NCI-H524 (cell line): Measurements from ENCODE around the gene HNMT.
A peak's percentile ranks its signal among the peaks of the same experiment; 100 is the strongest.
"Not testable (repeated sequence)": the region's sequence is repeated elsewhere in the genome, so short reads cannot be mapped to it uniquely, and the experiment has no call there.

Experiments
- DNase-seq, 2 experiments: peaks; one replicate each; lab custom pipeline; 2025; lab: John Stamatoyannopoulos, UW

HNMT gene

GRCh38 chr2:138012968-138013367 lies 48.7 kb downstream of the HNMT start:
- no peak for DNase-seq

GRCh38 chr2:138013639-138014038 lies 49.4 kb downstream of the HNMT start:
- no peak for DNase-seq

DNA sequence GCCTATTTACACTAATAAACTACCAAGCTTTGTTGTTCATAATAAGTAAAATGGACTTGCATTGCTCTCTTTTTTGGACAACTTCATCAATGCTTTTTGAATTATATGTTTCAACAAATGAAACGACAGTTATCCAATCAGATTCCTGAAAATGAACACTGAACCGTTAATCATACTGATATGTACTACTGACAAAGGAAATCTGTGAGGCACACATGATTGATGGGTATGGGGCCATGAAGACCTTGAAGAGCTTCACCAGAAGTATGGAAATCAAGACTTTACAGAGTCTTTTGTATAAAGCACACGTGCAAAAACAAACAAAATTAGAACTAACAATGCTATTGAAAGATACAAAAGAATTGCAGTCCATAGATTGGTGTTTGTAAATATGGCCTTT lies 51.2 kb downstream of the HNMT start:
- DNase-seq = no peak

GRCh38 chr2:138016351-138017087 lies 52.2 kb downstream of the HNMT start:
- DNase-seq = no peak

GRCh38 chr2:138017824-138018223 lies 53.6 kb downstream of the HNMT start:
- DNase-seq = no peak

GRCh38 chr2:138018866-138019688 lies 54.8 kb downstream of the HNMT start:
- DNase-seq = no peak

DNA sequence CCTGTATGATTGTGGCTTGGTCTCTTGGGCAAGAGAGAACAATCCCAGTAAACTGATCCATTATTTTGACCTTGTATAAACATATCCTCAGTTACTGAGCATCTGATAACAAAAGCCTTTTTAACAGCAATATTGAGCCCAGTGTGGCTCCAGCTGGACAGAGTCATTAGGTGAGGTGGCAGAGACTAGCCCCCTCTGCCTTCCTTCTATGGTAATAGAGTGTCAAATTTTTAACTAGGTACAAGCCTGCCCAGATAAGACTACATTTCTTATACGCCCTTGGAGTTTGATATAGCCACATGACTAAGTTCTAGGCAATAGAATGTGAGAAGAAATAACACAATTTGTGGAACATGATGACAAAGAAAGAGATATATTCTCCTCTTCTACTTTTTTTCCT lies 56.2 kb downstream of the HNMT start:
- peak in 1 of 2 experiments; percentile 4 for DNase-seq

DNA sequence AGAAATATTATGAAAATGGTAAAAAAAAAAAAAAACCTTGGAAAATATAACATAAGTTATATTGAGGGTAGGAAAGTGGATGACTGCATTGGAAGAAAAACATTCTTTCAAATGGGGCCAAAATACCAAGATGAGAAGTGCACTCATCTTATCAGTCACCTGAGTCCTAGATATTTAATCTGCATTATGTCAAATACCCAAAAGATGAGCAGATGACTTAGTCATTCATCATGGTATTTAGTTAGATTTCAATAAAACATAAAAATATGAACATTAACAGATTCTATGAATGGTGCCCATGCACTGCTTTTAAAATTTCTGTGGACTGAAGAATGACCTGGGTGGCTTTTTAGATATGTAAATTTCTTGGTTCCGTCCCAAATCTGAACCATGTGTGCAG lies 56.9 kb downstream of the HNMT start:
- DNase-seq = no peak

DNA sequence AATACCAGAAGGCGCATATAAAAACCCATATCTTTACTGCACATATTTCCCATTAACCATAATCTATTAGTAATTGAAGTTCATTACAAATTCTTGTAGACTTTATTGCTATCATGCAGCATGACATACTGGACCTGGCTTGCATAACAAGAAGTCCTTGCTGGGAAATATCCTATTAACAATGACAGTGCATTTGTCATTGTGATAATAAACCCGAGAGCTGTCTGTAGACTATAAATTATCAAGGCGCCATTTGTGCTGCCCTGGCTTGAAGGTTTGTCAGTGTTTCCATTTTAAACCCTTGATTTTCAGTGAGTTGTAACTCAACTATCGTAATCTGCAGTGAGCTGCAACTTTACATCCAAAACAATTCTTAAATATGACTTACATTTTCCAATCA lies 59.0 kb downstream of the HNMT start:
- no peak for DNase-seq

DNA sequence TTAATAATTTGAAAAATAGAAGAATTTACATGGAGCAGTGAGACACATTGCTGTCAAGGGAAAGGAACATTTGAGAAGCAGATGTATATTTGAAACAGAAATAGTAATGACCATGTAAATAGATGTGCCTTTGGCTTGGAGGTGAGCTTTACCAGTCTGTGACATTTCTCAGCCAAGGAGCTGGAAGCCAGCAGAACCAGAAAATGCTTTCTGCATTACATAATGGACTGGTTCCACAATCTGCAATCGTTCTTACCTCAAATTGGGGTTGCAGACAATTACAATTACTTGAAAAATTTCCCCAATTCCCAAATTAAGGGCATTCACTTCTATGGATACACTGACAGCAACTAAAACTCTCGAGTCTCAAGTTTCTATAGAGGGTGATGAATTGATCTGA lies 59.7 kb downstream of the HNMT start:
- DNase-seq = no peak

DNA sequence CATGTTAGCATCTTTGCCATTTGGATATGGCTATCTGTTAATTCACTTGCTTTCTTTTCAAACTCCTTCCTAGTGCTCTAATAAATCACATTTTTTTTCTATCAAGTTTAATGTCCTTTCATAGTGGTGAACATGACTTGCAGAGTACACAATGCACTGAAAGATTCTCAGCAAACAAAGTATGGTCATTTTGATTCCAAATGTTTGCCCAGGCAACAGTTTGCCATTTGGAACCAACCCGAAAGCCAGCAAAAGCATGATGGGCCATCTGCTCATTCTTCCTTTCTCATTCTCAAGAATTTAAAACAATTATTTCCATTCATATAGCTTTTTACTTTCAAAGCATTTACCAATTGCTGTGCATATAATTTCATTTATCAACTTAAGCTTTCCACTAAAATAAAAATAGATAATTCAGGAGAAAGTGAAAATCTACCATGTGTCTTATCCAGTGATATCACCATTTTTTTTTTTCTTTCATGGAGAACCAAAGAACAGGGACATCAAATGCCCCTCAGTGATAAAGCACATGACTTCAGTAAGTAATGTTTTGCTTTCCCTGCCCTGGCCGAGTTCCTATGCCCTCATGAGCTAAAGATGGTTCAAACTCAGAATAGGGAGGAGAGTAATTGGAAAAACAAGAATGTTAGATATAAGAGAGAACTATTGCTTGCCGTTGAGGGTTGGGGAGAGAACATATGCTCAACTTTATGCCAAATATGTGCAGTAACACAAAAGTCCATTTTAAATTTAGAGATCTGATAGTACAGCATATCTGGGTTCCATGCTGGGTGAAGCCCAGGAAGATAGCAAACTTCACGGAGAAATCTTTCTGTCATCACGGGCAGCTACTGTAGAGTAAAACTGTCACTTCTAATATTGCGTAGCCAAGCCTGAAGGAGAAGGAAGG lies 62.1 kb downstream of the HNMT start:
- no peak for DNase-seq

- no peak for DNase-seq
Measured at GRCh38 chr2:138028538-138028937, 64.3 kb downstream of the HNMT start.

DNA sequence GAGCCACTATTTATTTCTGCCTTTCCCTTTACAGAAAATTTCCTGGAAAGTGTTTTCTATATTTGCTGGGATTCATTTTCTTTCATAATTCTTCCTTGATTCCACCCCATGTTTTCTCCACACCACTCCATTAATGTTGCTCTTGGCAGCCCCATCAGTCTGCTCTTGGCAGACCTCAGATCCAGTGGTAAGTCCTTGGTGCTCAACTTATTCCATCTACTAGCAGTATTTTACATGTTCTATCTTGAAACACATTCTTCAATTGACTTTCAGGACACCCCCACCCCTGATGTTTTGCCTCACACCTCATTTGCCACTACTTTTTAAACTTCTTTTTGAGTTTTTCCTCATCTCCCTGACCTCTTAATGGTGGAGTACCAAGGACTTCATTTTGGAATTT lies 65.0 kb downstream of the HNMT start:
- DNase-seq = no peak

GRCh38 chr2:138030459-138030858 lies 66.2 kb downstream of the HNMT start:
- DNase-seq = no peak

- DNase-seq = no peak
Measured at GRCh38 chr2:138032334-138032733, 68.1 kb downstream of the HNMT start.

DNA sequence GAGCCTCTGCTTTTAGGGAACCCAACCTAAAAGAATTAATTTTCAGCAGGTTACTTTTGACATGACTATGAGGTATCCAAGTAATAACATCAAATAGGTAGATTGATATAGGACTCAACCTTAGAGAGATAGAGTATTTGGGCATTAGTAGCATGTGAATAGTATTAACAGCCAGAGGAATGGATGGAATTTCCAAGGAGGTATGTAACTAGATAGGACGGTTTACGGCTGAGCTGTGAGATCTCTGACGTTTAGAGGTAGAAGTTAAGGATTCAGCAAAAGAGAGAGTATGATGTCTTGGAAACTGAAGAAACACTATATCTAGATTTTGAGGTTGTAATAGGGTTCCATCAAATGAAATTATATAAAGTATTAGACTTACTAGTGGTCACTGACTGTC lies 70.3 kb downstream of the HNMT start:
- no peak for DNase-seq

- DNase-seq = peak in 1 of 2 experiments; percentile 27
Measured at GRCh38 chr2:138035608-138036217, 71.4 kb downstream of the HNMT start.

DNA sequence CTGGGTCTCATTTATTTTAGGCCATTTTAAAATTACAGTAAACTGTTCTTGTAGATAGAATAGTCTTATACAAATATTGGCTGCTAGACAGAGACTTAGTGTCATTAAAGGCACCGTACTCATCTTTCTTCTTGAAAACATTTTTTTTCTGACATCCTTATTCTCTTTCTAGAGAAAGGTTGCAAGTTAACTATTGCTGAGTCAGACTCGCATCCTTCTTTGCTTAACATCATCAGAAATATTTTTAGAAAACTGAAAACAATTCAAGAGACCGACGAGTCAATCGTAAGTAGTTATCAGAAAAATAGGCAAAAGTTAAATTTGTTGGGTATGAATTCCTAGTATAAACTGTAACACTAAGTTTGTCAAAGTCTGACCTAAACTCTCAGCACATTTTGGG lies 72.2 kb downstream of the HNMT start:
- DNase-seq = no peak

- no peak for DNase-seq
Measured at GRCh38 chr2:138037090-138037489, 72.8 kb downstream of the HNMT start.

GRCh38 chr2:138040616-138041015 lies 76.3 kb downstream of the HNMT start:
- DNase-seq = no peak

- DNase-seq = no peak
Measured at GRCh38 chr2:138042311-138042710, 78.0 kb downstream of the HNMT start.

DNA sequence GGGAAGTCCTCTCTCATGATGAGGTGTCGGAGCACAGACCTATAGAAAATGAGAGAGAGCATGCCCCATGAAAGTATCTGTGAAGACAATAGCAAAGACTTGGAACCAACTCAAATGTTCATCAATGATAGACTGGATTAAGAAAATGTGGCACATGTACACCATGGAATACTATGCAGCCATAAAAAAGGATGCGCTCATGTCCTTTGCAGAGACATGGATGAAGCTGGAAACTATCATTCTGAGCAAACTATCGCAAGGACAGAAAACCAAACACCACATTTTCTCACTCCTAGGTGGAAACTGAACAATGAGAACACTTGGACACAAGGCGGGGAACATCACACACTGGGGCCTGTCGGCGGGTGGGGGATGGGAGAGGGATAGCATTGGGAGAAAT lies 79.3 kb downstream of the HNMT start:
- DNase-seq = not testable (repeated sequence)
